ENCODE results near the gene SKI. TPM values are rescaled to one million over a fixed set of nuclear protein-coding genes. Genes with fewer than 3 reads are reported as not detected.

SKI gene
- total and polyA plus RNA-seq, 2 donors (not counting 1 experiment from before 2014, with no cell fraction given) = 14.9 to 74.9 TPM

DNA sequence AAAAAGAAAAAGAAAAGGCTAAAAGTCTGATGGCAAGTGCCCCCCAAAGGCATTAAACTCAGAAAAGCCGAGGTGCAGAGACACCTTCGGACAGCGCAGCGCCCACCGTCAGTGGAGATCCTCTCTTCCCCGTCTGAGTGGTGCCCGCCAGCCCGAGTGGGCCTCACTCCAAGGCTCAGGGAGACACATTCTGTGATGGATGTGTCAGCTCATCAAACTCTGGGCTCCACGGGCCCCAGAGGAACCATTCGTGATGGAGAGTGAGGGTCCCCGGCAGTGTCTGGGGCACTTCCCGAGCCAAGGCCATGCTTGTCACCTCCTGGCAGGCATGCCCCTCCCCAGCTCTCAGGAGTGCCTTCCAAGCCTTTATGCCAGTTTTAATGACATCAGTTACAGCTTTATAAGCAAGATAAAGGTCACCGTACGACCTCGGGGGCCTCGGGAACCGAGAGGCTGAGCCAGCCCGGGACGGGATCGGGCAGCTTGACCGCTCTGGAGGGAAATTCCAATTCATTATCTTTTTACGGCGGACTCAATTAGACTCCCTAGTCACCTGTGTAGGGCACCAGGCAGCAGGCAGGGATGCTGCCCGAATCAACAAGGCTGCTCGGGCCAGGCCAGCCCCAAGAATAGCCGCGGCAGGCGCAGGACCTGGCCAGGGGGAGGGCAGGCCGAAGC, 113.7 kb downstream of the SKI start:
- Histone ChIP-seq H3K4me3 (ENCODE audit: control extremely low read depth in 1 of 5, extremely low read depth in 1 of 5, insufficient read depth in 1 of 5, low read depth in 2 of 5, low read length in 4 of 5) (no peak overlapping the region), H3K36me3 (replicated peaks in 1 of 2; ENCODE audit: control extremely low read depth in 1 of 2, control insufficient read depth in 1 of 2, extremely low read depth in 1 of 2, insufficient read depth in 2 of 2, low read length in 1 of 2) (no peaks in the 10 kb centered on the region), H3K9me3 (ENCODE audit: control extremely low read depth in 1 of 3, control insufficient read depth in 2 of 3, insufficient read depth in 1 of 3, low read length in 2 of 3) (peaks cover 0 to 9% (median 0%) of the 10 kb centered on the region in 3 donors), H3K9ac (ENCODE audit: low read length) (no peak overlapping the region), H3K4me2 (replicated peaks; ENCODE audit: low read depth, low read length, poor library complexity, severe bottlenecking) (no peak overlapping the region), H2AFZ (ENCODE audit: insufficient read depth, low read depth, low read length, poor library complexity, severe bottlenecking) (no peak overlapping the region), H4K20me1 (ENCODE audit: control insufficient read depth, insufficient read depth, low read length, poor library complexity, severe bottlenecking) (no peaks in the 10 kb centered on the region), H3K27me3 (replicated peaks in 1 of 4; ENCODE audit: control extremely low read depth in 1 of 4, control insufficient read depth in 3 of 4, insufficient read depth in 4 of 4, low read length in 3 of 4) (no peaks in the 10 kb centered on the region), H3K79me2 (ENCODE audit: control insufficient read depth, insufficient read depth, low read length) (no peaks in the 10 kb centered on the region), H3K27ac (ENCODE audit: low read length in 2 of 2) (no peak overlapping the region), H3K4me1 (ENCODE audit: control insufficient read depth in 2 of 2, insufficient read depth in 2 of 2, low read length in 2 of 2) (no peaks in the 10 kb centered on the region)
- H3K4me3 Mint-ChIP-seq = no peak overlapping the region
- no peaks in the 10 kb centered on the region for H3K4me1 Mint-ChIP-seq
- no peaks in the 10 kb centered on the region for H3K27me3 Mint-ChIP-seq
- CTCF ChIA-PET = no interaction called here
- no peaks in the 10 kb centered on the region for H3K9me3 Mint-ChIP-seq (ENCODE audit: insufficient read depth)
- POLR2A ChIA-PET = no interaction called here
- intact Hi-C loops (cut with micrococcal nuclease) = no loop called here
- WGBS (ENCODE audit: insufficient coverage) = 94% methylated on average over 29 of the region's 29 CpGs
- DNase-seq = no peak
- ATAC-seq (ENCODE audit: low read depth) = no peak
- TF ChIP-seq, protein P1, sequence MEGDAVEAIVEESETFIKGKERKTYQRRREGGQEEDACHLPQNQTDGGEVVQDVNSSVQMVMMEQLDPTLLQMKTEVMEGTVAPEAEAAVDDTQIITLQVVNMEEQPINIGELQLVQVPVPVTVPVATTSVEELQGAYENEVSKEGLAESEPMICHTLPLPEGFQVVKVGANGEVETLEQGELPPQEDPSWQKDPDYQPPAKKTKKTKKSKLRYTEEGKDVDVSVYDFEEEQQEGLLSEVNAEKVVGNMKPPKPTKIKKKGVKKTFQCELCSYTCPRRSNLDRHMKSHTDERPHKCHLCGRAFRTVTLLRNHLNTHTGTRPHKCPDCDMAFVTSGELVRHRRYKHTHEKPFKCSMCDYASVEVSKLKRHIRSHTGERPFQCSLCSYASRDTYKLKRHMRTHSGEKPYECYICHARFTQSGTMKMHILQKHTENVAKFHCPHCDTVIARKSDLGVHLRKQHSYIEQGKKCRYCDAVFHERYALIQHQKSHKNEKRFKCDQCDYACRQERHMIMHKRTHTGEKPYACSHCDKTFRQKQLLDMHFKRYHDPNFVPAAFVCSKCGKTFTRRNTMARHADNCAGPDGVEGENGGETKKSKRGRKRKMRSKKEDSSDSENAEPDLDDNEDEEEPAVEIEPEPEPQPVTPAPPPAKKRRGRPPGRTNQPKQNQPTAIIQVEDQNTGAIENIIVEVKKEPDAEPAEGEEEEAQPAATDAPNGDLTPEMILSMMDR (IDR thresholded peaks at IDR 0.05) = no peak
- no peak for TF ChIP-seq EZH2 (IDR thresholded peaks at IDR 0.05; ENCODE audit: borderline replicate concordance, insufficient read depth, low read depth, low read length, poor library complexity, severe bottlenecking)
- no peak overlapping the region for H3K27ac Mint-ChIP-seq

DNA sequence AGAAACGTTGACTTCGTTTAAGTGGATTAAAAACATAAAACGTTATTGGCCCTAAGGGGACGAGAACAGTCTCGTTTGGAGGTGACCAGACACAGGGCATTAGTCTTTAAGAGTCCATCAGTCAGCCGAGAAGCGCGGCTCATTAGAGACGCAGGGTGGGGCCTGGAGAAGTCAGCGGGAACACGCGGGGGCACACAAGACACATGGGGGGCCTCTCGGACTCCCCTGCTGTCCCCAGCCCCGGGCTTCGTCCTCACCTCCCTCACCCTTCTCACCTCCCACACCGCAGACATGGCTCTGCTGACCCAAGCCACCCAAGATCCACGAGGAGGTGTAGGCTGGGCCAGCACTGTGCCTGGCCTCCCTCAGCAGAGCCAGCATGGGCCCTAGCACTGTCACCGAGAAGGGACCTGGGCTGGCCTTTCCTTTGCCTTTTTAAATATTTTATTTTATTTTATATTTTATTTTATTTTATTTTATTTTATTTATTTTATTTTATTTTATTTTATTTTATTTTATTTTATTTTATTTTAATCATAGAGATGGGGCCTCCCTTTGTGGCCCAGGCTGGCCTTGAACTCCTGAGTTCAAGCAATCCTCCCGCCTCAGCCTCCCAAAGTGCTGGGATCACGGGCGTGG, 114.4 kb downstream of the SKI start:
- ATAC-seq (ENCODE audit: low read depth) = no peak
- no peaks in the 10 kb centered on the region for H3K27me3 ChIP-seq (replicated peaks in 1 of 4; ENCODE audit: control extremely low read depth in 1 of 4, control insufficient read depth in 3 of 4, insufficient read depth in 4 of 4, low read length in 3 of 4)
- no peak overlapping the region for H3K9ac ChIP-seq (ENCODE audit: low read length)
- POLR2A ChIA-PET = no interaction called here
- H3K36me3 ChIP-seq (replicated peaks in 1 of 2; ENCODE audit: control extremely low read depth in 1 of 2, control insufficient read depth in 1 of 2, extremely low read depth in 1 of 2, insufficient read depth in 2 of 2, low read length in 1 of 2) = no peaks in the 10 kb centered on the region
- peaks cover 0 to 9% (median 0%) of the 10 kb centered on the region in 3 donors for H3K9me3 ChIP-seq (ENCODE audit: control extremely low read depth in 1 of 3, control insufficient read depth in 2 of 3, insufficient read depth in 1 of 3, low read length in 2 of 3)
- no peak overlapping the region for H3K27ac ChIP-seq (ENCODE audit: low read length in 2 of 2)
- H3K4me1 ChIP-seq (ENCODE audit: control insufficient read depth in 2 of 2, insufficient read depth in 2 of 2, low read length in 2 of 2) = no peaks in the 10 kb centered on the region
- H3K4me3 Mint-ChIP-seq = no peak overlapping the region
- H4K20me1 ChIP-seq (ENCODE audit: control insufficient read depth, insufficient read depth, low read length, poor library complexity, severe bottlenecking) = no peaks in the 10 kb centered on the region
- H3K4me3 ChIP-seq (ENCODE audit: control extremely low read depth in 1 of 5, extremely low read depth in 1 of 5, insufficient read depth in 1 of 5, low read depth in 2 of 5, low read length in 4 of 5) = no peak overlapping the region
- 93% methylated on average over 18 of the region's 21 CpGs for WGBS (ENCODE audit: insufficient coverage)
- TF ChIP-seq, protein P1 (IDR thresholded peaks at IDR 0.05) = no peak
- TF ChIP-seq EZH2 (IDR thresholded peaks at IDR 0.05; ENCODE audit: borderline replicate concordance, insufficient read depth, low read depth, low read length, poor library complexity, severe bottlenecking) = no peak
- H3K9me3 Mint-ChIP-seq (ENCODE audit: insufficient read depth) = no peaks in the 10 kb centered on the region
- DNase-seq = no peak
- intact Hi-C loops (cut with micrococcal nuclease) = no loop called here
- no peaks in the 10 kb centered on the region for H3K27me3 Mint-ChIP-seq
- no peak overlapping the region for H3K27ac Mint-ChIP-seq
- H2AFZ ChIP-seq (ENCODE audit: insufficient read depth, low read depth, low read length, poor library complexity, severe bottlenecking) = no peak overlapping the region
- no peak overlapping the region for H3K4me2 ChIP-seq (replicated peaks; ENCODE audit: low read depth, low read length, poor library complexity, severe bottlenecking)
- no peaks in the 10 kb centered on the region for H3K4me1 Mint-ChIP-seq
- CTCF ChIA-PET = no interaction called here
- no peaks in the 10 kb centered on the region for H3K79me2 ChIP-seq (ENCODE audit: control insufficient read depth, insufficient read depth, low read length)

Measured in B cell (primary cell).